IMR-90 (cell line): ENCODE data around the gene ARPP21. TPM values are rescaled to one million over a fixed set of nuclear protein-coding genes. Genes with fewer than 3 reads are reported as not detected.

Source experiments
- ATAC-seq: fragments of 200-7000 bp; cut with Tn5 transposase; 2 replicates; pipeline ENCODE4 v1.9.1; 2020; ENCODE audit warnings: low read depth, mild to moderate bottlenecking, moderate library complexity
- BruUV-seq: library from RNA; stranded (reverse); fragments of 400-500 nt; replicated peaks from 2 replicates; lab custom pipeline; 2021; lab: Mats Ljungman, UMichigan
- CTCF ChIA-PET: fragments of 300-600 bp; formaldehyde crosslinking; extraction: SDS; loops from one replicate; lab custom pipeline; 2021; ENCODE audit warnings: antibody characterized with exemption; lab: Yijun Ruan, JAX
- POLR2A ChIA-PET: fragments of 300-600 bp; sonication (Branson Sonifier 250); formaldehyde crosslinking; loops from one replicate; lab custom pipeline; 2022; ENCODE audit warnings: antibody characterized with exemption; ENCODE audit not compliant: unreplicated experiment; lab: Charles Lee
- DNase-seq: peaks from one replicate; pipeline ENCODE4 v3.0.0; 2013
- H2AFZ ChIP-seq: replicated peaks from 2 replicates; pipeline ENCODE3; 2013; ENCODE audit warnings: low read length, mild to moderate bottlenecking; ENCODE audit not compliant: poor library complexity
- H2AK5ac ChIP-seq: 2 replicates; pipeline ENCODE4 v1.6.1; 2013; ENCODE audit warnings: low read depth, low read length, inconsistent platforms
- H2AK9ac ChIP-seq: replicated peaks from 2 replicates; pipeline ENCODE3; 2013; ENCODE audit warnings: mild to moderate bottlenecking, low read depth, low read length, moderate library complexity; ENCODE audit not compliant: poor library complexity
- H2BK120ac ChIP-seq: 2 replicates; pipeline ENCODE4 v1.6.1; 2013; ENCODE audit warnings: low read depth, low read length, inconsistent platforms
- H2BK15ac ChIP-seq: 3 replicates; pipeline ENCODE4 v1.6.1; 2013; ENCODE audit warnings: low read depth, low read length, inconsistent platforms
- H2BK20ac ChIP-seq: 2 replicates; pipeline ENCODE4 v1.6.1; 2013; ENCODE audit warnings: low read depth, mild to moderate bottlenecking, inconsistent platforms, low read length, moderate library complexity
- H2BK5ac ChIP-seq: 2 replicates; pipeline ENCODE4 v1.6.1; 2013; ENCODE audit warnings: mild to moderate bottlenecking, low read depth, low read length, inconsistent platforms; ENCODE audit not compliant: poor library complexity, severe bottlenecking
- H3K14ac ChIP-seq: replicated peaks from 2 replicates; pipeline ENCODE4 v1.6.1; 2013; ENCODE audit warnings: low read depth, low read length, inconsistent platforms
- H3K18ac ChIP-seq: 2 replicates; pipeline ENCODE4 v1.6.1; 2013; ENCODE audit warnings: low read depth, low read length, control low read depth
- H3K23ac ChIP-seq: 2 replicates; pipeline ENCODE4 v1.6.1; 2013; ENCODE audit warnings: low read depth, low read length, inconsistent platforms
- H3K27ac ChIP-seq: 2 replicates; pipeline ENCODE4 v1.5.1; 2013; ENCODE audit warnings: mild to moderate bottlenecking, control low read depth, low read length; ENCODE audit not compliant: insufficient read depth
- H3K27me3 ChIP-seq: 2 replicates; pipeline ENCODE4 v1.6.1; 2013; ENCODE audit warnings: low read length; ENCODE audit not compliant: control insufficient read depth, insufficient read depth
- H3K36me3 ChIP-seq: 2 replicates; pipeline ENCODE4 v1.6.1; 2013; ENCODE audit warnings: low read length, mixed read lengths; ENCODE audit not compliant: control insufficient read depth, insufficient read depth
- H3K4ac ChIP-seq: 2 replicates; pipeline ENCODE4 v1.6.1; 2013; ENCODE audit warnings: low read depth, low read length, inconsistent platforms
- H3K4me1 ChIP-seq: 2 replicates; pipeline ENCODE4 v1.6.1; 2013; ENCODE audit warnings: low read length, mixed read lengths; ENCODE audit not compliant: control insufficient read depth, insufficient read depth
- H3K4me2 ChIP-seq: 2 replicates; pipeline ENCODE4 v1.6.1; 2013; ENCODE audit warnings: low read depth, mild to moderate bottlenecking, control low read depth, low read length, moderate library complexity
- H3K4me3 ChIP-seq: 2 replicates; pipeline ENCODE4 v1.5.1; 2013; ENCODE audit warnings: low read depth, mild to moderate bottlenecking, control low read depth, low read length, moderate library complexity; ENCODE audit not compliant: insufficient read depth
- H3K56ac ChIP-seq: 2 replicates; pipeline ENCODE4 v1.6.1; 2013; ENCODE audit warnings: low read length, inconsistent platforms; ENCODE audit not compliant: insufficient read depth; ENCODE audit errors: extremely low read depth
- H3K79me1 ChIP-seq, 2 experiments: 2 replicates each; pipeline ENCODE4 v1.6.1; 2013; ENCODE audit warnings: low read length in 2 of 2, inconsistent platforms in 1 of 2, low read depth in 1 of 2
- H3K9ac ChIP-seq: 2 replicates; pipeline ENCODE4 v1.6.1; 2013; ENCODE audit warnings: low read depth, low read length, control low read depth
- H3K9me1 ChIP-seq: 2 replicates; pipeline ENCODE4 v1.6.1; 2013; ENCODE audit warnings: low read length, inconsistent platforms; ENCODE audit not compliant: insufficient read depth
- H3K9me3 ChIP-seq: 2 replicates; pipeline ENCODE4 v1.6.1; 2013; ENCODE audit warnings: low read length; ENCODE audit not compliant: control insufficient read depth, insufficient read depth
- H4K20me1 ChIP-seq: 2 replicates; pipeline ENCODE4 v1.6.1; 2013; ENCODE audit warnings: low read length, inconsistent platforms; ENCODE audit not compliant: insufficient read depth
- H4K5ac ChIP-seq: 2 replicates; pipeline ENCODE4 v1.6.1; 2013; ENCODE audit warnings: mild to moderate bottlenecking, low read depth, low read length, control low read depth
- H4K8ac ChIP-seq, 2 experiments: 2 replicates each; pipeline ENCODE4 v1.6.1; 2013; ENCODE audit warnings: low read depth in 2 of 2, low read length in 2 of 2, control low read depth in 1 of 2, inconsistent platforms in 1 of 2
- H4K91ac ChIP-seq: 2 replicates; pipeline ENCODE4 v1.6.1; 2013; ENCODE audit warnings: low read depth, low read length, inconsistent platforms; ENCODE audit not compliant: insufficient read depth
- CHD1 ChIP-seq: IDR thresholded peaks from 2 replicates; pipeline ENCODE4 v1.6.1; 2012; ENCODE audit warnings: low read depth, low read length, improper control_type of control experiment
- CTCF ChIP-seq: conservative IDR thresholded peaks from 2 replicates; pipeline ENCODE4 v1.5.1; 2012; ENCODE audit warnings: mild to moderate bottlenecking, low read depth, low read length, improper control_type of control experiment
- ELK1 ChIP-seq: fragments of 150-350 bp; IDR thresholded peaks from 2 replicates; pipeline ENCODE4 v1.6.1; 2016; ENCODE audit warnings: low read depth, mild to moderate bottlenecking, low read length, moderate library complexity, borderline replicate concordance
- FOS ChIP-seq: fragments of 150-350 bp; IDR thresholded peaks from 2 replicates; pipeline ENCODE4 v1.6.1; 2016; ENCODE audit warnings: low read depth, low read length
- MAZ ChIP-seq: IDR thresholded peaks from 2 replicates; pipeline ENCODE4 v1.6.1; 2012; ENCODE audit warnings: low read depth, mild to moderate bottlenecking, low read length, improper control_type of control experiment, moderate library complexity, borderline replicate concordance
- MXI1 ChIP-seq: IDR thresholded peaks from 2 replicates; pipeline ENCODE4 v1.6.1; 2012; ENCODE audit warnings: low read depth, mild to moderate bottlenecking, low read length, moderate library complexity, borderline replicate concordance
- NFE2L2 ChIP-seq: fragments of 150-350 bp; IDR thresholded peaks from 2 replicates; pipeline ENCODE4 v1.6.1; 2016; ENCODE audit warnings: low read depth, mild to moderate bottlenecking, low read length
- POLR2A ChIP-seq: IDR thresholded peaks from 2 replicates; pipeline ENCODE4 v1.6.1; 2012; ENCODE audit warnings: mild to moderate bottlenecking, low read depth, low read length
- RAD21 ChIP-seq: IDR thresholded peaks from 2 replicates; pipeline ENCODE4 v1.6.1; 2012; ENCODE audit warnings: low read length, improper control_type of control experiment
- RFX5 ChIP-seq: IDR thresholded peaks from 2 replicates; pipeline ENCODE4 v1.8.0; 2012; ENCODE audit warnings: low read depth, mild to moderate bottlenecking, low read length, moderate library complexity
- SMC3 ChIP-seq: fragments of 150-350 bp; IDR thresholded peaks from 2 replicates; pipeline ENCODE4 v1.6.1; 2016; ENCODE audit warnings: low read depth, mild to moderate bottlenecking, antibody characterized with exemption, low read length, moderate library complexity
- USF2 ChIP-seq: fragments of 150-350 bp; IDR thresholded peaks from 2 replicates; pipeline ENCODE4 v1.6.1; 2017; ENCODE audit warnings: mild to moderate bottlenecking, antibody characterized with exemption, low read length, low read depth
- WGBS, 2 experiments: methylation state at CpG; one replicate each; pipeline versions ENCODE4 v1.1.5 to v1.1.7; 2013; ENCODE audit warnings: missing lambda C conversion rate in 2 of 2; ENCODE audit not compliant: insufficient read length in 1 of 2; ENCODE audit errors: extremely low coverage in 2 of 2; 5-methylcytosine and 5-hydroxymethylcytosine counted together
- dilution Hi-C: fragments of 300-500 bp; cut with HindIII; formaldehyde crosslinking; loops from one replicate; pipeline ENCODE4 v1.14.3; 2018; ENCODE audit warnings: low sequenced_read_pairs; ENCODE audit not compliant: unreplicated experiment
- in situ Hi-C: fragments of 300-500 bp; cut with MboI; formaldehyde crosslinking; loops from 3 replicates; pipeline ENCODE4 v1.14.3; 2019; ENCODE audit warnings: low sequenced_read_pairs, inconsistent platforms, mixed read lengths
- intact Hi-C: fragments of 100-400 bp; cut with micrococcal nuclease; formaldehyde crosslinking; loops from 2 replicates; pipeline ENCODE4 v1.10.0; 2022
- polyA plus RNA-seq, 3 experiments: library from polyadenylated mRNA; depleted of rRNA; stranded (reverse); fragments of >200 nt; gene quantifications; 2 replicates each; pipeline ENCODE4 v1.2.3, GENCODE V29; 2012; ENCODE audit warnings: low replicate concordance in 1 of 3
- total RNA-seq: library from RNA; depleted of rRNA; stranded (reverse); fragments of >200 nt; gene quantifications from 2 replicates; pipeline ENCODE4 v1.2.3, GENCODE V29; 2012

The ARPP21 gene
- total and polyA plus RNA-seq, 2 of the 4 experiments (the other 2 are of a cell fraction): not detected

GRCh38 chr3:35746492-35746891, 107.2 kb downstream of the ARPP21 start:
- CTCF ChIA-PET: no interaction called here
- intact Hi-C loops: no loop called here

More at GRCh38 chr3:35746492-35746891, 107.2 kb downstream of the ARPP21 start:
- Histone ChIP-seq H4K5ac (no peak overlapping the region), H2BK20ac (no peak overlapping the region), H3K4ac (no peak overlapping the region), H3K27me3 (no peaks in the 10 kb centered on the region), H3K4me3 (no peak overlapping the region), H3K14ac (no peak overlapping the region), H3K18ac (no peak overlapping the region), H2AK9ac (no peak overlapping the region), H4K91ac (no peak overlapping the region), H3K79me1 (no peaks in the 10 kb centered on the region), H3K56ac (no peak overlapping the region), H3K36me3 (no peaks in the 10 kb centered on the region), H2BK5ac (no peak overlapping the region), H4K20me1 (no peaks in the 10 kb centered on the region), H3K4me2 (no peak overlapping the region), H3K9me3 (peaks cover 5% of the 10 kb centered on the region; the same call in 1 of the 2 replicates), H3K4me1 (no peaks in the 10 kb centered on the region), H3K9ac (no peak overlapping the region), H3K9me1 (no peaks in the 10 kb centered on the region), H4K8ac (no peak overlapping the region), H3K23ac (no peak overlapping the region), H2BK120ac (no peak overlapping the region), H2AK5ac (no peak overlapping the region), H2AFZ (no peak overlapping the region), H3K27ac (no peak overlapping the region), H2BK15ac (no peak overlapping the region)
- no peak for TF ChIP-seq FOS
- TF ChIP-seq USF2: no peak
- no peak for TF ChIP-seq ELK1
- no peak for TF ChIP-seq MXI1
- no peak for TF ChIP-seq CHD1
- TF ChIP-seq NFE2L2: no peak
- no peak for TF ChIP-seq POLR2A
- TF ChIP-seq RFX5: no peak
- TF ChIP-seq MAZ: no peak
- no peak for TF ChIP-seq SMC3
- TF ChIP-seq RAD21: no peak
- TF ChIP-seq CTCF: no peak
- DNase-seq (no peak), ATAC-seq (no peak)
- POLR2A ChIA-PET: no interaction called here
- in situ Hi-C loops (no loop called here), dilution Hi-C loops (no loop called here)
- WGBS, 2 experiments: no CpG with 5 or more reads among the region's 2 CpGs
- no TSS peak for BruUV-seq
